DND-41 (cell line): Measurements from ENCODE around the gene CIT.

ENCODE experiments used
- CTCF ChIP-seq: IDR thresholded peaks from 2 replicates; pipeline ENCODE4 v1.5.1; 2012; ENCODE audit warnings: borderline replicate concordance, low read length, moderate library complexity, mild to moderate bottlenecking; ENCODE audit not compliant: poor library complexity, severe bottlenecking; ENCODE audit errors: extremely low read depth
- EZH2 ChIP-seq: IDR thresholded peaks from 3 replicates; pipeline ENCODE4 v1.6.1; 2012; ENCODE audit warnings: borderline replicate concordance, low read depth, mild to moderate bottlenecking, moderate library complexity, low read length, inconsistent platforms; ENCODE audit not compliant: severe bottlenecking

- TF ChIP-seq CTCF = no peak
- no peak for TF ChIP-seq EZH2
Observed at GRCh38 chr12:119721306-119721705, 155.8 kb downstream of the CIT start.
